CD4-positive, alpha-beta T cell (primary cell): ENCODE measurements around the gene TUT4. TPM values are rescaled to one million over a fixed set of nuclear protein-coding genes. Genes with fewer than 3 reads are reported as not detected.

Experiments
- ATAC-seq: fragments of 200-7000 bp; cut with Tn5 transposase; one replicate; pipeline ENCODE4 v1.10.0; 2022; ENCODE audit warnings: mild to moderate bottlenecking; ENCODE audit not compliant: poor library complexity
- CTCF ChIA-PET: fragments of 350-600 bp; sonication (Branson Sonifier 250); formaldehyde crosslinking; loops from one replicate; lab custom pipeline; 2021; ENCODE audit warnings: antibody characterized with exemption, inconsistent platforms; lab: Charles Lee
- POLR2A ChIA-PET: fragments of 350-600 bp; sonication (Branson Sonifier 250); formaldehyde crosslinking; loops from one replicate; lab custom pipeline; 2021; ENCODE audit warnings: antibody characterized with exemption, inconsistent platforms; lab: Charles Lee
- DNase-seq, 14 experiments: peaks; one replicate each; pipeline ENCODE4 v3.0.0-alpha.2; 2013 to 2020; ENCODE audit warnings: mixed read lengths in 2 of 14
- H3K27ac ChIP-seq, 2 donors: one replicate each; pipeline versions ENCODE4 v1.5.1 to v1.7.0; 2013; ENCODE audit warnings: low read length in 2 of 2, low read depth in 1 of 2, mild to moderate bottlenecking in 1 of 2
- H3K27me3 ChIP-seq, 2 experiments: 1 replicate in 1 of 2; 2 replicates in 1 of 2; pipeline versions ENCODE4 v1.6.1 to v1.7.0; 2013; ENCODE audit warnings: low read length in 2 of 2, control low read depth in 1 of 2, mild to moderate bottlenecking in 1 of 2, moderate library complexity in 1 of 2; ENCODE audit not compliant: insufficient read depth in 2 of 2, control insufficient read depth in 1 of 2
- H3K36me3 ChIP-seq: one replicate; pipeline ENCODE4 v1.6.1; 2013; ENCODE audit warnings: low read length, control low read depth; ENCODE audit not compliant: insufficient read depth
- H3K4me1 ChIP-seq: one replicate; pipeline ENCODE4 v1.6.1; 2013; ENCODE audit warnings: low read length, control low read depth; ENCODE audit not compliant: insufficient read depth
- H3K4me3 ChIP-seq: one replicate; pipeline ENCODE4 v1.5.1; 2013; ENCODE audit warnings: mild to moderate bottlenecking, low read length, moderate library complexity
- H3K9me3 ChIP-seq, 2 experiments: 1 replicate in 1 of 2; 2 replicates in 1 of 2; pipeline versions ENCODE4 v1.6.1 to v1.7.0; 2013; ENCODE audit warnings: low read length in 2 of 2, mild to moderate bottlenecking in 2 of 2, control low read depth in 1 of 2, moderate library complexity in 1 of 2; ENCODE audit not compliant: control insufficient read depth in 1 of 2, insufficient read depth in 1 of 2
- H3K27ac Mint-ChIP-seq: one replicate; pipeline ENCODE4 v1.8.0; 2020; ENCODE audit warnings: mixed read lengths
- H3K27me3 Mint-ChIP-seq: one replicate; pipeline ENCODE4 v1.8.0; 2021; ENCODE audit warnings: mixed read lengths
- H3K36me3 Mint-ChIP-seq: one replicate; pipeline ENCODE4 v1.8.0; 2021; ENCODE audit warnings: low read depth, mixed read lengths
- H3K4me1 Mint-ChIP-seq: one replicate; pipeline ENCODE4 v1.8.0; 2021; ENCODE audit warnings: low read depth, mixed read lengths
- H3K4me3 Mint-ChIP-seq: one replicate; pipeline ENCODE4 v1.8.0; 2020; ENCODE audit warnings: mild to moderate bottlenecking, mixed read lengths
- H3K9me3 Mint-ChIP-seq: one replicate; pipeline ENCODE4 v1.8.0; 2020; ENCODE audit warnings: mixed read lengths
- CTCF ChIP-seq: fragments of 200-600 bp; IDR thresholded peaks from one replicate; pipeline ENCODE4 v1.8.0; 2022; ENCODE audit warnings: antibody characterized with exemption, mild to moderate bottlenecking
- intact Hi-C, 2 experiments: fragments of 100-400 bp; cut with DNase I in 1 of 2; cut with micrococcal nuclease in 1 of 2; formaldehyde crosslinking; loops; one replicate each; pipeline versions ENCODE4 v1.15.1 to v1.9.0; 2023 to 2025; cut with DNase I, micrococcal nuclease
- total RNA-seq, 174 experiments: library from RNA in 2 of 174; stranded (reverse) in 2 of 174; gene quantifications; one replicate each; pipeline ENCODE4 v1.2.3 and lab custom pipeline; 2021 to 2026

Gene TUT4
- total RNA-seq, 2 experiments from 2014 or later, result 141 to 147 TPM

GRCh38 chr1:52533713-52534112 is 19.2 kb downstream of the TUT4 start:
- Histone ChIP-seq H3K27me3 (no peaks in the 10 kb centered on the region), H3K27ac (no peak overlapping the region), H3K4me1 (peaks cover 10% of the 10 kb centered on the region), H3K36me3 (no peaks in the 10 kb centered on the region), H3K4me3 (no peak overlapping the region), H3K9me3 (peaks cover 0 to 4% of the 10 kb centered on the region in 2 experiments)
- peaks cover 34% of the 10 kb centered on the region for H3K36me3 Mint-ChIP-seq
- no peak overlapping the region for H3K4me3 Mint-ChIP-seq
- no peaks in the 10 kb centered on the region for H3K27me3 Mint-ChIP-seq
- no peak overlapping the region for H3K27ac Mint-ChIP-seq
- ATAC-seq, result no peak
- no peak for TF ChIP-seq CTCF
- ChIA-PET CTCF (interaction anchor here (1.0 kb wide), 1 partner anchor 29 kb away, joined by 3 read pairs; no protein-coding TSS in a partner anchor), POLR2A (interaction anchor here (0.8 kb wide), 1 partner anchor 19 kb away, joined by 3 read pairs; the partner anchor contains the start of gene TUT4)
- intact Hi-C loops, result loop anchor here in 1 of 2 experiments (2.0 kb wide), 1 partner anchor 13 kb away; no protein-coding TSS in a partner anchor
- H3K9me3 Mint-ChIP-seq, result no peaks in the 10 kb centered on the region
- no peak for DNase-seq
- peaks cover 62% of the 10 kb centered on the region for H3K4me1 Mint-ChIP-seq

GRCh38 chr1:52532731-52533327 is 20.1 kb downstream of the TUT4 start:
- intact Hi-C loops, result no loop called here
- no peak overlapping the region for H3K27ac Mint-ChIP-seq

DNA sequence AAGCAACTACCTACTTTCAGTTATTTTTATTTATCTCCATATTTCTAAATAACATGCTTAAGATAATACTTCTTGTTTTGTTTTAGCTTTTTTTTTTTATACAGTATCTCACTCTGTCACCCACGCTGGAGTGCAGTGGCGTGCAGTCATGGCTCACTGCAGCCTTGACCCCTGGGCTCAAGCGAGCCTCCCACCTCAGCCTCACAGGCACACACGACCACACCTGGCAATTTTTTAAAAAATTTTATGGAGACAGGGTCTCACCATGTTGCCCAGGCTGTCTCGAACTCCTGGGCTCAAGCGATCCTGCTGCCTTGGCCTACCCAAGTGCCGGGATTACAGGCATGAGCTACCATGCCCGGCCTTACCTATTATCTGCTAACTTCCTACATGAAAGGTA is 20.6 kb downstream of the TUT4 start:
- no peak overlapping the region for H3K27ac Mint-ChIP-seq
- CTCF ChIA-PET, result interaction anchor here (1.2 kb wide), 1 partner anchor 18 kb away, joined by 3 read pairs; no protein-coding TSS in a partner anchor
- no peaks in the 10 kb centered on the region for H3K9me3 Mint-ChIP-seq
- POLR2A ChIA-PET, result interaction anchor here (1.7 kb wide), 1 partner anchor 21 kb away, joined by 5 read pairs; the partner anchor contains the start of gene TUT4
- H3K4me3 Mint-ChIP-seq, result no peak overlapping the region
- no peaks in the 10 kb centered on the region for H3K27me3 ChIP-seq
- H3K4me3 ChIP-seq, result no peak overlapping the region
- no peak for ATAC-seq
- no peaks in the 10 kb centered on the region for H3K27me3 Mint-ChIP-seq
- H3K27ac ChIP-seq, result no peak overlapping the region
- no peak for TF ChIP-seq CTCF
- peaks cover 32% of the 10 kb centered on the region for H3K36me3 Mint-ChIP-seq
- H3K4me1 Mint-ChIP-seq, result peaks cover 57% of the 10 kb centered on the region
- intact Hi-C loops, result no loop called here
- no peak for DNase-seq
- peaks cover 5% of the 10 kb centered on the region for H3K36me3 ChIP-seq
- peaks cover 7% of the 10 kb centered on the region for H3K4me1 ChIP-seq
- peaks cover 0 to 4% of the 10 kb centered on the region in 2 experiments for H3K9me3 ChIP-seq

More at GRCh38 chr1:52532731-52533327, 20.1 kb downstream of the TUT4 start:
- H3K9me3 ChIP-seq, result peaks cover 0 to 4% of the 10 kb centered on the region in 2 experiments
- no peak for DNase-seq
- no peak for TF ChIP-seq CTCF
- H3K27ac ChIP-seq, result no peak overlapping the region
- ChIA-PET CTCF (interaction anchor here (1.0 to 1.2 kb wide), 2 partner anchors 18 to 28 kb away, joined by 3 read pairs; no protein-coding TSS in a partner anchor), POLR2A (interaction anchor here (0.8 to 1.7 kb wide), 2 partner anchors 20 kb away, joined by 3 to 5 read pairs; partner anchors contain the start of gene TUT4)
- no peaks in the 10 kb centered on the region for H3K27me3 ChIP-seq
- no peak overlapping the region for H3K4me3 ChIP-seq
- no peak overlapping the region for H3K4me3 Mint-ChIP-seq
- H3K4me1 ChIP-seq, result peaks cover 8% of the 10 kb centered on the region
- H3K9me3 Mint-ChIP-seq, result no peaks in the 10 kb centered on the region
- ATAC-seq, result no peak
- peaks cover 60% of the 10 kb centered on the region for H3K4me1 Mint-ChIP-seq
- H3K36me3 Mint-ChIP-seq, result peaks cover 31% of the 10 kb centered on the region
- H3K36me3 ChIP-seq, result no peaks in the 10 kb centered on the region
- no peaks in the 10 kb centered on the region for H3K27me3 Mint-ChIP-seq
